Measurements from ENCODE around the gene TRAF2. TPM values are rescaled to one million over a fixed set of nuclear protein-coding genes. Genes with fewer than 3 reads are reported as not detected.

TRAF2 gene
- total and polyA plus RNA-seq, 2 donors = 12.8 to 18.8 TPM

GRCh38 chr9:136856541-136857141 lies 29.7 kb upstream of the TRAF2 start:
- peaks cover 12 to 16% of the 10 kb centered on the region in 2 donors for H3K36me3 ChIP-seq (ENCODE audit: control insufficient read depth in 2 of 2, insufficient read depth in 2 of 2, low read length in 1 of 2)
- no peak for DNase-seq (ENCODE audit: low read depth in 6 of 9, low spot score in 9 of 9)
- H3K4me1 ChIP-seq (ENCODE audit: control insufficient read depth in 2 of 2, insufficient read depth in 2 of 2, low read length in 2 of 2) = no peaks in the 10 kb centered on the region
- H3K9me3 ChIP-seq (ENCODE audit: control insufficient read depth in 2 of 2, insufficient read depth in 1 of 2, low read length in 1 of 2) = no peaks in the 10 kb centered on the region
- no peak overlapping the region for H3K4me3 ChIP-seq (ENCODE audit: low read length in 2 of 2)
- H3K27ac ChIP-seq (ENCODE audit: low read depth in 1 of 2, low read length in 1 of 2) = no peak overlapping the region
- H3K27me3 ChIP-seq (ENCODE audit: control insufficient read depth in 2 of 2, insufficient read depth in 1 of 2, low read length in 1 of 2) = no peaks in the 10 kb centered on the region
- 86% methylated on average over 14 of the region's 14 CpGs for WGBS

DNA sequence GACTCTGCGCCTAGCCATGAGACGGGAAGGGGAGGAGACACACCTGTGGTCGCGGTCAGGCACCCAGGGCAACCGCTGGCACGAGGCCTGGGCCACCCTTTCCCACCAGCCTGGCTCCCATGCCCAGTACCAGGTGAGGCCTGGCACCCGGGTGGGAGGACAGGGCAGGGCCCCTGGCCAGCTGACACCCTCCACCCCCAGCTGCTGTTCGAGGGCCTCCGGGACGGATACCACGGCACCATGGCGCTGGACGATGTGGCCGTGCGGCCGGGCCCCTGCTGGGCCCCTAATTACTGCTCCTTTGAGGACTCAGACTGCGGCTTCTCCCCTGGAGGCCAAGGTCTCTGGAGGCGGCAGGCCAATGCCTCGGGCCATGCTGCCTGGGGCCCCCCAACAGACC lies 29.1 kb upstream of the TRAF2 start:
- no peaks in the 10 kb centered on the region for H3K4me1 ChIP-seq (ENCODE audit: control insufficient read depth in 2 of 2, insufficient read depth in 2 of 2, low read length in 2 of 2)
- WGBS = 96% methylated on average over 19 of the region's 19 CpGs
- no peak for DNase-seq (ENCODE audit: low read depth in 6 of 9, low spot score in 9 of 9)

DNA sequence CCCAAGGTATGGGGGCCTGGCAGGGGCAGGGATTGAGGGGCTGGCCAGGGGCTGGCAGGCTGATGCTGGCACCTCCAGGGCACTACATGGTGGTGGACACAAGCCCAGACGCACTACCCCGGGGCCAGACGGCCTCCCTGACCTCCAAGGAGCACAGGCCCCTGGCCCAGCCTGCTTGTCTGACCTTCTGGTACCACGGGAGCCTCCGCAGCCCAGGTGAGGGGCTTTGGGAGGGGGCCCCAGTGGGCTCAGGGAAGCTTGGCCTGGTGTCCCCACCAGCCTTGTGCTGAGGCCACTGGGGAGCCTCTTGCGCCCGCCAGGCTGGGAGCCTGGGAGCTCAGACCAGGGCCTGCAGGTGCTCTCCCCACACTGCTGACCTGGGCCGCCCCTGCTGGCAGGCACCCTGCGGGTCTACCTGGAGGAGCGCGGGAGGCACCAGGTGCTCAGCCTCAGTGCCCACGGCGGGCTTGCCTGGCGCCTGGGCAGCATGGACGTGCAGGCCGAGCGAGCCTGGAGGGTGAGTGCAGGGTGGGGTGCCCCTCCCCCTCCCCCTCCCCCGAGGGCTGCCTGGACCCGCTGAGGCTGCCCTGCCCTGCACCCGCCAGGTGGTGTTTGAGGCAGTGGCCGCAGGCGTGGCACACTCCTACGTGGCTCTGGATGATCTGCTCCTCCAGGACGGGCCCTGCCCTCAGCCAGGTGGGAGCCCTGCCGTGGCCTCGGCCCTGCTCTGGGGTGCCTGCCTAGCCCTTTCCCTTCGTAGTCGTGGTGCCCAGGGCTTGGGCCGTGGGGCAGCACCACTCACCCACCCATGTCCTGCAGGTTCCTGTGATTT lies 28.5 kb upstream of the TRAF2 start:
- Histone ChIP-seq H3K36me3 (ENCODE audit: control insufficient read depth in 2 of 2, insufficient read depth in 2 of 2, low read length in 1 of 2) (peaks cover 21 to 27% of the 10 kb centered on the region in 2 donors), H3K4me3 (ENCODE audit: low read length in 2 of 2) (no peak overlapping the region), H3K4me1 (ENCODE audit: control insufficient read depth in 2 of 2, insufficient read depth in 2 of 2, low read length in 2 of 2) (no peaks in the 10 kb centered on the region), H3K27me3 (ENCODE audit: control insufficient read depth in 2 of 2, insufficient read depth in 1 of 2, low read length in 1 of 2) (no peaks in the 10 kb centered on the region), H3K9me3 (ENCODE audit: control insufficient read depth in 2 of 2, insufficient read depth in 1 of 2, low read length in 1 of 2) (no peaks in the 10 kb centered on the region), H3K27ac (ENCODE audit: low read depth in 1 of 2, low read length in 1 of 2) (no peak overlapping the region)
- 95% methylated on average over 29 of the region's 29 CpGs for WGBS
- DNase-seq (ENCODE audit: low read depth in 6 of 9, low spot score in 9 of 9) = no peak

More for the DNA sequence above, 29.1 kb upstream of the TRAF2 start:
- H3K27me3 ChIP-seq (ENCODE audit: control insufficient read depth in 2 of 2, insufficient read depth in 1 of 2, low read length in 1 of 2) = no peaks in the 10 kb centered on the region
- peaks cover 15 to 21% of the 10 kb centered on the region in 2 donors for H3K36me3 ChIP-seq (ENCODE audit: control insufficient read depth in 2 of 2, insufficient read depth in 2 of 2, low read length in 1 of 2)
- H3K4me3 ChIP-seq (ENCODE audit: low read length in 2 of 2) = no peak overlapping the region
- H3K27ac ChIP-seq (ENCODE audit: low read depth in 1 of 2, low read length in 1 of 2) = no peak overlapping the region
- no peaks in the 10 kb centered on the region for H3K9me3 ChIP-seq (ENCODE audit: control insufficient read depth in 2 of 2, insufficient read depth in 1 of 2, low read length in 1 of 2)

- H3K36me3 ChIP-seq (ENCODE audit: control insufficient read depth in 2 of 2, insufficient read depth in 2 of 2, low read length in 1 of 2) = peaks cover 28 to 34% of the 10 kb centered on the region in 2 donors
- WGBS = 98% methylated on average over 15 of the region's 15 CpGs
- no peaks in the 10 kb centered on the region for H3K9me3 ChIP-seq (ENCODE audit: control insufficient read depth in 2 of 2, insufficient read depth in 1 of 2, low read length in 1 of 2)
- H3K27ac ChIP-seq (ENCODE audit: low read depth in 1 of 2, low read length in 1 of 2) = no peak overlapping the region
- no peaks in the 10 kb centered on the region for H3K27me3 ChIP-seq (ENCODE audit: control insufficient read depth in 2 of 2, insufficient read depth in 1 of 2, low read length in 1 of 2)
- no peaks in the 10 kb centered on the region for H3K4me1 ChIP-seq (ENCODE audit: control insufficient read depth in 2 of 2, insufficient read depth in 2 of 2, low read length in 2 of 2)
- DNase-seq (ENCODE audit: low read depth in 6 of 9, low spot score in 9 of 9) = no peak
- no peak overlapping the region for H3K4me3 ChIP-seq (ENCODE audit: low read length in 2 of 2)
Measured at GRCh38 chr9:136858452-136858843, 27.9 kb upstream of the TRAF2 start.

- Histone ChIP-seq H3K9me3 (ENCODE audit: control insufficient read depth in 2 of 2, insufficient read depth in 1 of 2, low read length in 1 of 2) (no peaks in the 10 kb centered on the region), H3K36me3 (ENCODE audit: control insufficient read depth in 2 of 2, insufficient read depth in 2 of 2, low read length in 1 of 2) (peaks cover 34 to 38% of the 10 kb centered on the region in 2 donors), H3K4me3 (ENCODE audit: low read length in 2 of 2) (no peak overlapping the region), H3K27me3 (ENCODE audit: control insufficient read depth in 2 of 2, insufficient read depth in 1 of 2, low read length in 1 of 2) (no peaks in the 10 kb centered on the region), H3K27ac (ENCODE audit: low read depth in 1 of 2, low read length in 1 of 2) (no peak overlapping the region), H3K4me1 (ENCODE audit: control insufficient read depth in 2 of 2, insufficient read depth in 2 of 2, low read length in 2 of 2) (peaks cover 0 to under 1% of the 10 kb centered on the region in 2 donors)
- 96% methylated on average over 20 of the region's 20 CpGs for WGBS
- no peak for DNase-seq (ENCODE audit: low read depth in 6 of 9, low spot score in 9 of 9)
Measured at GRCh38 chr9:136858844-136859757, 27.2 kb upstream of the TRAF2 start.

DNA sequence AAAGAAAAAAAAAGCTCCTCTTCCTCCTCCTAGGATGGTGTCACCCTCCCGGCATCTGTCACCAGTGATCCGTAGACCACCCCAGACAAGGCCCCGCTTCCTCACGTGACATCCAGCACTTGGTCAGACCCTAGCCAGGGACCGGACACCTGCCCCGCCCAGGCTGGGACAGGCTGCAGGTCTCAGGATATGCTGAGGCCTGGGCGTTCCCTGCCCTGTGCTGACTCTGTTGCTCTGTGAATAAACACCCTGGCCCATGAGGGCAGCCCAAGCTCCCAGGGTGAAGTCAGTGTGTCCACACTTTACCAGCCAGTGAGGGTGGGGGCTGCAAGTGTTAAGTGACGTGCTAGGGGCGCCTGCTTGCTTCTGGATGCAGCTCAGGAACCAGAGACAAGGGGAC lies 25.8 kb upstream of the TRAF2 start:
- no peak overlapping the region for H3K4me3 ChIP-seq (ENCODE audit: low read length in 2 of 2)
- H3K9me3 ChIP-seq (ENCODE audit: control insufficient read depth in 2 of 2, insufficient read depth in 1 of 2, low read length in 1 of 2) = no peaks in the 10 kb centered on the region
- WGBS = 98% methylated on average over 9 of the region's 9 CpGs
- H3K36me3 ChIP-seq (ENCODE audit: control insufficient read depth in 2 of 2, insufficient read depth in 2 of 2, low read length in 1 of 2) = peaks cover 37 to 38% of the 10 kb centered on the region in 2 donors
- no peak overlapping the region for H3K27ac ChIP-seq (ENCODE audit: low read depth in 1 of 2, low read length in 1 of 2)
- DNase-seq (ENCODE audit: low read depth in 6 of 9, low spot score in 9 of 9) = no peak
- no peaks in the 10 kb centered on the region for H3K27me3 ChIP-seq (ENCODE audit: control insufficient read depth in 2 of 2, insufficient read depth in 1 of 2, low read length in 1 of 2)
- peaks cover 8 to 10% of the 10 kb centered on the region in 2 donors for H3K4me1 ChIP-seq (ENCODE audit: control insufficient read depth in 2 of 2, insufficient read depth in 2 of 2, low read length in 2 of 2)

DNA sequence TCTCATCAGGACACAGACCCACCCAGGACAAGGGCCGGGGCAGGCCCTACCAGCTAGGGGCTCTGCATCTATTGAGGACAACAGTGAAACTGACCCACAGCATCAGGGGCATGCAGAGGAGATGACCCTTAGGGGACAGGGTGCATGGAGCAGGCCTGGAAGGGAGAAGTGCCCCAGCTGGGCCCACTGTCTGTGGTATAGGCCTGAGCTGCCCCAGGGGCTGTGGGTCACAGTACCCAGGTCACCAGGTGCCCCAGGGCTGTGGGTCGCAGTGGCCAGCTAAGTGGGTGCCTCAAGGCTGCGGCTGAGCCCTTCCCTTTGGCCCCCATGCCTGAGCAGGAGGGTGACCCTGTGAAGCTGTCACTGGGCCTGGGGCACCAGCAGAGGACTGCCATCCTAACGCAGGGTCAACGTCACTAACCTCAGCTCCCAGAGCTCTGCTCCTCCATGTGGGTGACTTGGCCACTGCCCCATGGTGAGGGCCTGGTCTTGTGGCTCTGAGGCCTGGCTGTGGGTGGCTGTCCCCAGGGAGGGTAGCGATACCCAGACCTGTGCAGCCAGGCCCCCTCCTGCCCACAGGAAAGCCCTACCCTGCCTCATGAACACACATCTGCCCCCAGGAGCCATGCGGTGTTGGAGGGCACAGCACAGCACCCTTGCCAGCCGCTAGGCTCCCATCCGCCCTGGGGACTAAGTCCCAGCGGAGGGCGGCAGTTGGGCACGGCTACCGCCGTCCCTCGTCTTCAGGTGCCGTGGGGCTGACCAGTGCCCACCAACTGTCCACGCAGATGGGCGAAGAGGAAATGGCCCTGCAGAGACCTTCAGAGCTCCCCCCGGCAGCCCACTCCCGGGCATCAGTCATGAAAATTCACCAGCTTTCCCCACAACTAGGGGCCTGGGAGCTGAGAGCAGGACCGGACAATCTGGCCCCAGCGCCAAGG lies 25.1 kb upstream of the TRAF2 start:
- Histone ChIP-seq H3K4me3 (ENCODE audit: low read length in 2 of 2) (no peak overlapping the region), H3K36me3 (ENCODE audit: control insufficient read depth in 2 of 2, insufficient read depth in 2 of 2, low read length in 1 of 2) (peaks cover 37 to 38% of the 10 kb centered on the region in 2 donors), H3K27ac (ENCODE audit: low read depth in 1 of 2, low read length in 1 of 2) (no peak overlapping the region), H3K27me3 (ENCODE audit: control insufficient read depth in 2 of 2, insufficient read depth in 1 of 2, low read length in 1 of 2) (no peaks in the 10 kb centered on the region), H3K4me1 (ENCODE audit: control insufficient read depth in 2 of 2, insufficient read depth in 2 of 2, low read length in 2 of 2) (peaks cover 9 to 10% of the 10 kb centered on the region in 2 donors), H3K9me3 (ENCODE audit: control insufficient read depth in 2 of 2, insufficient read depth in 1 of 2, low read length in 1 of 2) (no peaks in the 10 kb centered on the region)
- WGBS = 98% methylated on average over 22 of the region's 22 CpGs
- DNase-seq (ENCODE audit: low read depth in 6 of 9, low spot score in 9 of 9) = no peak

- no peaks in the 10 kb centered on the region for H3K27me3 ChIP-seq (ENCODE audit: control insufficient read depth in 2 of 2, insufficient read depth in 1 of 2, low read length in 1 of 2)
- H3K9me3 ChIP-seq (ENCODE audit: control insufficient read depth in 2 of 2, insufficient read depth in 1 of 2, low read length in 1 of 2) = no peaks in the 10 kb centered on the region
- H3K4me1 ChIP-seq (ENCODE audit: control insufficient read depth in 2 of 2, insufficient read depth in 2 of 2, low read length in 2 of 2) = peaks cover 9 to 13% of the 10 kb centered on the region in 2 donors
- H3K4me3 ChIP-seq (ENCODE audit: low read length in 2 of 2) = no peak overlapping the region
- H3K27ac ChIP-seq (ENCODE audit: low read depth in 1 of 2, low read length in 1 of 2) = no peak overlapping the region
- DNase-seq (ENCODE audit: low read depth in 6 of 9, low spot score in 9 of 9) = no peak
- WGBS = 92% methylated on average over 26 of the region's 26 CpGs
- peaks cover 37 to 38% of the 10 kb centered on the region in 2 donors for H3K36me3 ChIP-seq (ENCODE audit: control insufficient read depth in 2 of 2, insufficient read depth in 2 of 2, low read length in 1 of 2)
Measured at GRCh38 chr9:136861874-136862457, 24.4 kb upstream of the TRAF2 start.

Data from thymus (tissue), 11 donors.